ENCODE measurements around the gene MRGPRF.

Gene MRGPRF

GRCh38 chr11:69018924-69019323, 5.9 kb upstream of the MRGPRF start:
- no peak for DNase-seq

GRCh38 chr11:69017951-69018350, 4.9 kb upstream of the MRGPRF start:
- DNase-seq, result no peak

- no peak for DNase-seq
Measured at GRCh38 chr11:69014898-69015549, 2.0 kb upstream of the MRGPRF start.

- peak; percentile 76 for DNase-seq
Measured at GRCh38 chr11:69014084-69014851, 1.2 kb upstream of the MRGPRF start.

GRCh38 chr11:69012092-69013008, 696 bp downstream of the MRGPRF start:
- DNase-seq, result no peak

- DNase-seq, result no peak
Measured at GRCh38 chr11:69011624-69012091, 1.4 kb downstream of the MRGPRF start.

- DNase-seq, result peak; percentile 91
Measured at GRCh38 chr11:69010964-69011623, 2.0 kb downstream of the MRGPRF start.

- DNase-seq, result peak; percentile 31
Measured at GRCh38 chr11:69010361-69010891, 2.6 kb downstream of the MRGPRF start.

- DNase-seq, result no peak
Measured at GRCh38 chr11:69009441-69010211, 3.4 kb downstream of the MRGPRF start.

- no peak for DNase-seq
Measured at GRCh38 chr11:69008737-69009440, 4.2 kb downstream of the MRGPRF start.

GRCh38 chr11:69007975-69008381, 5.1 kb downstream of the MRGPRF start:
- DNase-seq, result no peak

GRCh38 chr11:69006816-69007215, 6.2 kb downstream of the MRGPRF start:
- DNase-seq, result no peak

GRCh38 chr11:69005631-69006368, 7.2 kb downstream of the MRGPRF start:
- no peak for DNase-seq

GRCh38 chr11:69005183-69005630, 7.8 kb downstream of the MRGPRF start:
- DNase-seq, result no peak

- DNase-seq, result no peak
Measured at GRCh38 chr11:69004411-69005182, 8.4 kb downstream of the MRGPRF start.

GRCh38 chr11:69003866-69004367, 9.1 kb downstream of the MRGPRF start:
- DNase-seq, result no peak

- no peak for DNase-seq
Measured at GRCh38 chr11:69003301-69003865, 9.7 kb downstream of the MRGPRF start.

- no peak for DNase-seq
Measured at GRCh38 chr11:69002570-69003231, 10.3 kb downstream of the MRGPRF start.
